Upper lobe of left lung (tissue), 4 donors: ENCODE measurements around the gene ITGB1BP1.

Experiments
- POLR2AphosphoS5 ChIP-seq, 2 donors: sonication (generic); formaldehyde crosslinking; IDR thresholded peaks; one replicate each; pipeline ENCODE4 v1.5.1; 2017; ENCODE audit warnings: antibody characterized with exemption in 2 of 2
- TF ChIP-seq, protein P1 (sequence below), 6 experiments: fragments of 450-650 bp in 4 of 6; fragments of 200-600 bp in 2 of 6; sonication (generic) in 2 of 6; IDR thresholded peaks; one replicate each; pipeline ENCODE4 v1.5.1; 2016 to 2019; ENCODE audit warnings: antibody characterized with exemption in 6 of 6

DNA sequence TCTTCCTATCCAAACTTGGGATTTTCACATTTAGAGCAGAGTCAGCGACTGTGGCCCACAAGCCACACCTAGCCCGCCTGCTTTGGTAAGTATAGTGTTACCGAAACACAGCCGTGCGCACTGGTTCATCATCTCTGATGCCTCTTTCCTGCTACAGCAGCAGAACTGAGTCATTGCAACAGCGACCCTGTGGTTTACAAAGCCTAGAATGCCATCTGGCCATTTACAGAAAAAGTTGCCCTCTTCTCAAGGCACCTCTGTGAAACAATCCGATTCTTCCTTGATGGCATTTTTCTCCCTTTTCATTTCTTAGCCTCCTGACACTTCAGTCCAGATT is 40.3 kb upstream of the ITGB1BP1 start:
- TF ChIP-seq, protein P1, sequence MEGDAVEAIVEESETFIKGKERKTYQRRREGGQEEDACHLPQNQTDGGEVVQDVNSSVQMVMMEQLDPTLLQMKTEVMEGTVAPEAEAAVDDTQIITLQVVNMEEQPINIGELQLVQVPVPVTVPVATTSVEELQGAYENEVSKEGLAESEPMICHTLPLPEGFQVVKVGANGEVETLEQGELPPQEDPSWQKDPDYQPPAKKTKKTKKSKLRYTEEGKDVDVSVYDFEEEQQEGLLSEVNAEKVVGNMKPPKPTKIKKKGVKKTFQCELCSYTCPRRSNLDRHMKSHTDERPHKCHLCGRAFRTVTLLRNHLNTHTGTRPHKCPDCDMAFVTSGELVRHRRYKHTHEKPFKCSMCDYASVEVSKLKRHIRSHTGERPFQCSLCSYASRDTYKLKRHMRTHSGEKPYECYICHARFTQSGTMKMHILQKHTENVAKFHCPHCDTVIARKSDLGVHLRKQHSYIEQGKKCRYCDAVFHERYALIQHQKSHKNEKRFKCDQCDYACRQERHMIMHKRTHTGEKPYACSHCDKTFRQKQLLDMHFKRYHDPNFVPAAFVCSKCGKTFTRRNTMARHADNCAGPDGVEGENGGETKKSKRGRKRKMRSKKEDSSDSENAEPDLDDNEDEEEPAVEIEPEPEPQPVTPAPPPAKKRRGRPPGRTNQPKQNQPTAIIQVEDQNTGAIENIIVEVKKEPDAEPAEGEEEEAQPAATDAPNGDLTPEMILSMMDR (IDR thresholded peaks at IDR 0.05), result no peak
- no peak for TF ChIP-seq POLR2AphosphoS5 (IDR thresholded peaks at IDR 0.05)
